K562 (cell line): Measurements from ENCODE around the gene KLK3. TPM values are rescaled to one million over a fixed set of nuclear protein-coding genes. Genes with fewer than 3 reads are reported as not detected.
A peak's percentile ranks its signal among the peaks of the same experiment; 100 is the strongest.

Source experiments
- ATAC-seq: fragments of 200-7000 bp; cut with Tn5 transposase; 3 replicates; pipeline ENCODE4 v1.9.1; 2020; ENCODE audit warnings: moderate library complexity
- BruUV-seq: library from RNA; stranded (reverse); fragments of 400-500 nt; replicated peaks from 2 replicates; lab custom pipeline; 2021; lab: Mats Ljungman, UMichigan
- CTCF ChIA-PET: fragments of 300-600 bp; formaldehyde crosslinking; extraction: SDS; loops from one replicate; lab custom pipeline; 2021; ENCODE audit warnings: low intra/inter-chr PET ratio; lab: Yijun Ruan, JAX
- POLR2A ChIA-PET: fragments of 300-600, 350-650 bp; sonication (Branson Sonifier 250); formaldehyde crosslinking; extraction: SDS; loops from one replicate; lab custom pipeline; 2021; ENCODE audit warnings: antibody characterized with exemption, inconsistent platforms; lab: Yijun Ruan, JAX
- DNase-seq, 4 experiments: peaks; one replicate each; pipeline versions ENCODE4 v3.0.0 to v3.0.0-alpha.2; 2011 to 2018; ENCODE audit warnings: low spot score in 3 of 4, mixed read lengths in 3 of 4; ENCODE audit errors: extremely low read depth in 1 of 4
- FAIRE-seq: peaks from 2 replicates; lab custom pipeline; 2011; peaks lifted over from hg19 to GRCh38; lab: Jason Lieb, UNC
- H2AFZ ChIP-seq: 2 replicates; pipeline ENCODE4 v1.6.0; 2011; ENCODE audit warnings: low read depth, low read length, control low read depth, inconsistent platforms
- H3K27ac ChIP-seq: fragments of 200-600 bp; 3 replicates; pipeline ENCODE4 v1.8.0; 2011; ENCODE audit warnings: low read depth, mild to moderate bottlenecking, control low read depth, inconsistent platforms, low read length, moderate library complexity, mixed read lengths; ENCODE audit errors: extremely low read depth
- H3K27me3 ChIP-seq, 2 experiments: fragments of 300-600 bp in 1 of 2; 2 replicates in 1 of 2; 3 replicates in 1 of 2; pipeline versions ENCODE4 v1.6.0 to v1.8.0; 2011; ENCODE audit warnings: inconsistent platforms in 2 of 2, low read length in 2 of 2, mild to moderate bottlenecking in 1 of 2, mixed read lengths in 1 of 2, moderate library complexity in 1 of 2; ENCODE audit not compliant: control insufficient read depth in 2 of 2, insufficient read depth in 2 of 2
- H3K36me3 ChIP-seq: fragments of 300-600 bp; 3 replicates; pipeline ENCODE4 v1.8.0; 2011; ENCODE audit warnings: mild to moderate bottlenecking, low read length, inconsistent platforms; ENCODE audit not compliant: control insufficient read depth, insufficient read depth
- H3K4me1 ChIP-seq, 2 experiments: fragments of 200-600 bp in 1 of 2; replicated peaks in 1 of 2; 2 replicates in 1 of 2; 3 replicates in 1 of 2; pipeline versions ENCODE4 v1.5.1 to v1.8.0; 2011; ENCODE audit warnings: inconsistent platforms in 2 of 2, low read length in 2 of 2, mild to moderate bottlenecking in 1 of 2, mixed read lengths in 1 of 2, moderate library complexity in 1 of 2; ENCODE audit not compliant: control insufficient read depth in 2 of 2, insufficient read depth in 2 of 2
- H3K4me2 ChIP-seq: 2 replicates; pipeline ENCODE4 v1.6.1; 2011; ENCODE audit warnings: low read length, control low read depth, inconsistent platforms, mixed read lengths; ENCODE audit not compliant: insufficient read depth
- H3K4me3 ChIP-seq: fragments of 200-600 bp; sonication (generic), shearing (Covaris generic); 2 replicates; pipeline ENCODE4 v1.5.1; 2016; ENCODE audit warnings: control low read depth, inconsistent platforms
- H3K79me2 ChIP-seq: fragments of 200-600 bp; 3 replicates; pipeline ENCODE4 v1.8.0; 2011; ENCODE audit warnings: low read length, inconsistent platforms; ENCODE audit not compliant: control insufficient read depth, insufficient read depth
- H3K9ac ChIP-seq, 2 experiments: 2 replicates each; pipeline versions ENCODE4 v1.6.0 to v1.6.1; 2011; ENCODE audit warnings: low read depth in 2 of 2, low read length in 2 of 2, control low read depth in 1 of 2, inconsistent platforms in 1 of 2, mild to moderate bottlenecking in 1 of 2, mixed read lengths in 1 of 2; ENCODE audit not compliant: insufficient read depth in 1 of 2
- H3K9me1 ChIP-seq: one replicate; pipeline ENCODE4 v1.6.0; 2011; ENCODE audit warnings: inconsistent platforms, mild to moderate bottlenecking, low read length, moderate library complexity; ENCODE audit not compliant: control insufficient read depth, insufficient read depth
- H3K9me3 ChIP-seq: replicated peaks from 2 replicates; pipeline ENCODE4 v1.5.1; 2011; ENCODE audit warnings: low read depth, low read length, inconsistent platforms; ENCODE audit not compliant: control insufficient read depth, insufficient read depth
- H4K20me1 ChIP-seq: replicated peaks from 2 replicates; pipeline ENCODE4 v1.6.1; 2011; ENCODE audit warnings: low read length, inconsistent platforms, mixed read lengths; ENCODE audit not compliant: control insufficient read depth, insufficient read depth
- BRF1 ChIP-seq: IDR thresholded peaks from 3 replicates; pipeline ENCODE4 v1.6.1; 2011; ENCODE audit warnings: borderline replicate concordance, mild to moderate bottlenecking; ENCODE audit not compliant: insufficient read length; ENCODE audit errors: extremely low read depth
- CTCF ChIP-seq, 3 experiments: IDR thresholded peaks in 2 of 3; conservative IDR thresholded peaks in 1 of 3; 2 replicates each; pipeline ENCODE4 v1.5.1; 2011 to 2012; ENCODE audit warnings: low read length in 3 of 3, mild to moderate bottlenecking in 3 of 3, control low read depth in 2 of 3, improper control_type of control experiment in 1 of 3, inconsistent platforms in 1 of 3, low read depth in 1 of 3, mixed read lengths in 1 of 3, moderate library complexity in 1 of 3; ENCODE audit not compliant: insufficient read depth in 2 of 3
- HMGN3 ChIP-seq: IDR thresholded peaks from 2 replicates; pipeline ENCODE4 v1.6.1; 2011; ENCODE audit warnings: borderline replicate concordance, low read depth, mild to moderate bottlenecking, mixed read lengths, low read length; ENCODE audit not compliant: insufficient read length; ENCODE audit errors: extremely low read depth
- ZNF24 ChIP-seq: fragments of 450-650 bp; IDR thresholded peaks from 2 replicates; pipeline ENCODE4 v1.6.1; 2016
- ZNF398 ChIP-seq: fragments of 250-450 bp; sonication (Bioruptor Pico); IDR thresholded peaks from 2 replicates; pipeline ENCODE4 v1.8.0; 2021; ENCODE audit warnings: moderate library complexity, mild to moderate bottlenecking, inconsistent platforms
- WGBS: fragments of 100-300 bp; shearing (Covaris generic); methylation state at CpG from one replicate; pipeline ENCODE4 v1.1.6; 2016; ENCODE audit warnings: low coverage, mixed read lengths; ENCODE audit not compliant: insufficient coverage; ENCODE audit errors: missing lambda C conversion rate; 5-methylcytosine and 5-hydroxymethylcytosine counted together
- in situ Hi-C: fragments of 300-500 bp; cut with MboI; formaldehyde crosslinking; loops from 4 replicates; pipeline ENCODE4 v1.15.0; 2018; ENCODE audit warnings: inconsistent platforms, mixed read lengths
- intact Hi-C: fragments of 100-400 bp; cut with micrococcal nuclease; formaldehyde crosslinking; loops from 2 replicates; pipeline ENCODE4 v1.14.2; 2022
- polyA plus RNA-seq, 8 experiments: library from polyadenylated mRNA; depleted of rRNA in 4 of 8; stranded (reverse) in 5 of 8; unstranded in 3 of 8; fragments of >200 nt; fragmentation: Nextera tagmentation in 2 of 8; fragmentation: Illumina TruSeq in 1 of 8; extraction: Ambion mirVana in 2 of 8; extraction: Trizol in 1 of 8; gene quantifications; 2 replicates each; pipeline versions ENCODE4 v1.2.1 to v1.2.3, GENCODE V29; 2011 to 2014; ENCODE audit warnings: inconsistent platforms in 1 of 8, missing spikeins in 1 of 8
- total RNA-seq, 7 experiments: library from RNA; depleted of rRNA in 6 of 7; stranded (reverse); fragments of >200 nt in 6 of 7; fragmentation: Illumina TruSeq in 2 of 7; extraction: Trizol in 2 of 7; gene quantifications; 2 replicates each; pipeline versions ENCODE4 v1.2.1 to v1.2.3, GENCODE V29; 2011 to 2021; ENCODE audit warnings: low replicate concordance in 1 of 7

The KLK3 gene
- total and polyA plus RNA-seq, 9 of the 15 experiments (the other 6 are each of a cell fraction or from before 2014, with no cell fraction given), result not detected

GRCh38 chr19:50882188-50882587, 27.5 kb downstream of the KLK3 start:
- Histone ChIP-seq H3K79me2 (no peaks in the 10 kb centered on the region), H3K27me3 (peaks cover 8 to 37% of the 10 kb centered on the region in 2 experiments), H3K4me1 (peaks cover 13 to 15% of the 10 kb centered on the region in 2 experiments), H3K9me1 (no peaks in the 10 kb centered on the region), H3K9me3 (no peaks in the 10 kb centered on the region), H2AFZ (no peak overlapping the region), H3K9ac (no peak overlapping the region), H3K4me3 (no peak overlapping the region), H3K27ac (no peak overlapping the region), H4K20me1 (no peaks in the 10 kb centered on the region), H3K4me2 (no peak overlapping the region), H3K36me3 (no peaks in the 10 kb centered on the region)
- FAIRE-seq (no peak), DNase-seq (peak in 2 of 4 experiments; percentile 18 to 26), ATAC-seq (peak; percentile 53; the same call in 2 of the 3 replicates)
- ChIA-PET CTCF (no interaction called here), POLR2A (no interaction called here)
- TF ChIP-seq CTCF (IDR thresholded peaks at IDR 0.05 in 2 of 3, conservative IDR thresholded peaks at IDR 0.05 in 1 of 3; ENCODE audit: insufficient read depth in 2 of 3, low read depth in 1 of 3, low read length in 3 of 3), result peak; percentile 26 to 42 (median 29); a peak in 4 of 6 replicates
- 0 out of 2 replicates have a peak, but pooled peaks have one; percentile 46 for TF ChIP-seq ZNF24
- TF ChIP-seq ZNF398, result no peak
- no peak for TF ChIP-seq HMGN3
- no peak for TF ChIP-seq BRF1
- BruUV-seq, result no TSS peak
- in situ Hi-C loops, result no loop called here
- intact Hi-C loops, result no loop called here
- 0% methylated on average over 3 of the region's 3 CpGs for WGBS
